GM12878 (cell line): Measurements from ENCODE around the gene CDCA7. TPM values are rescaled to one million over a fixed set of nuclear protein-coding genes. Genes with fewer than 3 reads are reported as not detected.

Experiments
- ATF3 ChIP-seq: IDR thresholded peaks from 2 replicates; pipeline ENCODE4 v1.6.1; 2011; ENCODE audit warnings: low read depth, mild to moderate bottlenecking, low read length, moderate library complexity, borderline replicate concordance; ENCODE audit errors: extremely low read depth
- BRCA1 ChIP-seq: IDR thresholded peaks from 2 replicates; pipeline ENCODE4 v1.6.1; 2011; ENCODE audit warnings: low read depth, low read length, improper control_type of control experiment
- CBX3 ChIP-seq: fragments of 200-600 bp; sonication (generic); IDR thresholded peaks from 2 replicates; pipeline ENCODE4 v1.6.1; 2016; ENCODE audit warnings: low read depth, borderline replicate concordance
- CREB1 ChIP-seq: IDR thresholded peaks from 2 replicates; pipeline ENCODE4 v1.6.1; 2012; ENCODE audit warnings: low read depth, mild to moderate bottlenecking, inconsistent platforms
- HDAC6 ChIP-seq: fragments of 200-600 bp; sonication (generic); IDR thresholded peaks from one replicate; pipeline ENCODE4 v1.8.0; 2017; ENCODE audit warnings: antibody characterized with exemption; ENCODE audit not compliant: unreplicated experiment
- IKZF2 ChIP-seq, 2 experiments: fragments of 450-650 bp; IDR thresholded peaks; 2 replicates each; pipeline ENCODE4 v1.6.1; 2017; ENCODE audit warnings: mild to moderate bottlenecking in 2 of 2, moderate library complexity in 2 of 2
- MTA2 ChIP-seq: fragments of 450-650 bp; IDR thresholded peaks from 2 replicates; pipeline ENCODE4 v1.6.1; 2016; ENCODE audit warnings: low read depth, mild to moderate bottlenecking, moderate library complexity
- NBN ChIP-seq: fragments of 450-650 bp; IDR thresholded peaks from 2 replicates; pipeline ENCODE4 v1.6.1; 2016
- NKRF ChIP-seq: fragments of 450-650 bp; conservative IDR thresholded peaks from 2 replicates; pipeline ENCODE4 v1.6.1; 2017; ENCODE audit warnings: mild to moderate bottlenecking, moderate library complexity
- RB1 ChIP-seq: fragments of 450-650 bp; formaldehyde crosslinking; IDR thresholded peaks from 2 replicates; pipeline ENCODE4 v1.6.1; 2017; ENCODE audit warnings: mild to moderate bottlenecking, borderline replicate concordance
- RFX5 ChIP-seq: IDR thresholded peaks from 2 replicates; pipeline ENCODE4 v1.6.1; 2011; ENCODE audit warnings: low read depth, low read length, improper control_type of control experiment
- SP1 ChIP-seq: IDR thresholded peaks from one replicate; pipeline ENCODE4 v1.6.1; 2011; ENCODE audit warnings: low read depth, low read length
- TBL1XR1 ChIP-seq: IDR thresholded peaks from 2 replicates; pipeline ENCODE4 v1.6.1; 2012; ENCODE audit warnings: low read depth, low read length, improper control_type of control experiment
- TCF3 ChIP-seq: IDR thresholded peaks from 2 replicates; pipeline ENCODE4 v1.6.1; 2012; ENCODE audit warnings: low read depth, mild to moderate bottlenecking, low read length, borderline replicate concordance; ENCODE audit not compliant: insufficient read depth
- YY1 ChIP-seq: IDR thresholded peaks from 2 replicates; pipeline ENCODE4 v1.6.1; 2011; ENCODE audit warnings: low read depth, mild to moderate bottlenecking, low read length
- ZBTB40 ChIP-seq: fragments of 450-650 bp; IDR thresholded peaks from 2 replicates; pipeline ENCODE4 v1.6.1; 2016; ENCODE audit warnings: mild to moderate bottlenecking, moderate library complexity, borderline replicate concordance
- polyA plus RNA-seq, 11 experiments: library from polyadenylated mRNA; depleted of rRNA in 4 of 11; unstranded in 6 of 11; stranded (reverse) in 5 of 11; fragments of >200 nt; fragmentation: Nextera tagmentation in 4 of 11; fragmentation: Illumina TruSeq in 1 of 11; extraction: Ambion mirVana in 4 of 11; extraction: Trizol in 1 of 11; gene quantifications; 1 replicate in 1 of 11; 2 replicates in 10 of 11; pipeline versions ENCODE4 v1.2.1 to v1.2.3, GENCODE V29; 2011 to 2016; ENCODE audit warnings: inconsistent platforms in 2 of 11, missing spikeins in 2 of 11, low read depth in 1 of 11
- total RNA-seq, 4 experiments: library from RNA; depleted of rRNA in 3 of 4; stranded (reverse); fragments of >200 nt in 3 of 4; fragmentation: Illumina TruSeq in 1 of 4; extraction: Trizol in 1 of 4; gene quantifications; 2 replicates each; pipeline versions ENCODE4 v1.2.1 to v1.2.3, GENCODE V29; 2013 to 2021
- TF ChIP-seq, protein P1 (sequence below): fragments of 450-650 bp; IDR thresholded peaks from 2 replicates; pipeline ENCODE4 v1.6.1; 2017; ENCODE audit warnings: mild to moderate bottlenecking, moderate library complexity
- TF ChIP-seq, protein P2 (sequence below): fragments of 450-650 bp; IDR thresholded peaks from 2 replicates; pipeline ENCODE4 v1.6.1; 2017; ENCODE audit warnings: mild to moderate bottlenecking, low read depth, inconsistent platforms; ENCODE audit not compliant: poor library complexity, severe bottlenecking

Gene CDCA7
- total and polyA plus RNA-seq, 10 of the 15 experiments (the other 5 are each of a cell fraction or from before 2014, with no cell fraction given): 23.5 to 71.3 (median 40.8) TPM

DNA sequence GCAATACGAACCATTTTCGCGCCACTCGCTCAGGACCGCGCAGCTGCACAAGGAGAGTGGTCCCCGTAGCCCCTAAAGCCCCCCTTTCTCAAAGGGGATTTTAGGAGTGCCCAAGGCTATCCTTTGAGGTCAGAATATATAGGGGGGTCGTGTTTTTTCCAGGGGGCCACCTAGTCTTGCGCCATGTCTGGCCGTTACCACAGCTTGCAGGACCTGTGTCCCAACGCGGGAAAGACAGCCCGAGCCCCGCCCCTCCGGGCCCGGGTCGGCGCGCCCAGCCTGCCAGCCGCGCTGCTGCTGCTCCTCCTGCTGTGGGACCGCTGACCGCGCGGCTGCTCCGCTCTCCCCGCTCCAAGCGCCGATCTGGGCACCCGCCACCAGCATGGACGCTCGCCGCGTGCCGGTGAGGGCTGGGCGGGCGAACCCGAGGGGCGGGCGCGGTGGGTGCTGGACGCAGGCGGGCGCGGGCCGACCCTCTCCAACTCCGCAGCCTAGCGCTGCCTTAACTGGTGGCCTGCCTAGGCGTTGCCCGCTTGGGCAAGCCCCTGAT is at the start of gene CDCA7 (continued):
- TF ChIP-seq ATF3: no peak
- peak; percentile 27; the same call in 1 of the 2 replicates for TF ChIP-seq CREB1
- TF ChIP-seq, protein P1, sequence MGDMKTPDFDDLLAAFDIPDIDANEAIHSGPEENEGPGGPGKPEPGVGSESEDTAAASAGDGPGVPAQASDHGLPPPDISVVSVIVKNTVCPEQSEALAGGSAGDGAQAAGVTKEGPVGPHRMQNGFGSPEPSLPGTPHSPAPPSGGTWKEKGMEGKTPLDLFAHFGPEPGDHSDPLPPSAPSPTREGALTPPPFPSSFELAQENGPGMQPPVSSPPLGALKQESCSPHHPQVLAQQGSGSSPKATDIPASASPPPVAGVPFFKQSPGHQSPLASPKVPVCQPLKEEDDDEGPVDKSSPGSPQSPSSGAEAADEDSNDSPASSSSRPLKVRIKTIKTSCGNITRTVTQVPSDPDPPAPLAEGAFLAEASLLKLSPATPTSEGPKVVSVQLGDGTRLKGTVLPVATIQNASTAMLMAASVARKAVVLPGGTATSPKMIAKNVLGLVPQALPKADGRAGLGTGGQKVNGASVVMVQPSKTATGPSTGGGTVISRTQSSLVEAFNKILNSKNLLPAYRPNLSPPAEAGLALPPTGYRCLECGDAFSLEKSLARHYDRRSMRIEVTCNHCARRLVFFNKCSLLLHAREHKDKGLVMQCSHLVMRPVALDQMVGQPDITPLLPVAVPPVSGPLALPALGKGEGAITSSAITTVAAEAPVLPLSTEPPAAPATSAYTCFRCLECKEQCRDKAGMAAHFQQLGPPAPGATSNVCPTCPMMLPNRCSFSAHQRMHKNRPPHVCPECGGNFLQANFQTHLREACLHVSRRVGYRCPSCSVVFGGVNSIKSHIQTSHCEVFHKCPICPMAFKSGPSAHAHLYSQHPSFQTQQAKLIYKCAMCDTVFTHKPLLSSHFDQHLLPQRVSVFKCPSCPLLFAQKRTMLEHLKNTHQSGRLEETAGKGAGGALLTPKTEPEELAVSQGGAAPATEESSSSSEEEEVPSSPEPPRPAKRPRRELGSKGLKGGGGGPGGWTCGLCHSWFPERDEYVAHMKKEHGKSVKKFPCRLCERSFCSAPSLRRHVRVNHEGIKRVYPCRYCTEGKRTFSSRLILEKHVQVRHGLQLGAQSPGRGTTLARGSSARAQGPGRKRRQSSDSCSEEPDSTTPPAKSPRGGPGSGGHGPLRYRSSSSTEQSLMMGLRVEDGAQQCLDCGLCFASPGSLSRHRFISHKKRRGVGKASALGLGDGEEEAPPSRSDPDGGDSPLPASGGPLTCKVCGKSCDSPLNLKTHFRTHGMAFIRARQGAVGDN: peak; percentile 97
- no peak; the same call in 1 of the 2 replicates for TF ChIP-seq YY1
- 0 out of 2 replicates have a peak, but pooled peaks have one; percentile 65 for TF ChIP-seq NBN
- TF ChIP-seq RB1: peak; percentile 100
- no peak for TF ChIP-seq TBL1XR1
- peak; percentile 43 to 58; a peak in 3 of 4 replicates for TF ChIP-seq IKZF2 (IDR thresholded peaks at IDR 0.05)
- TF ChIP-seq RFX5: no peak
- no peak for TF ChIP-seq MTA2
- TF ChIP-seq TCF3: no peak
- peak; percentile 38 for TF ChIP-seq SP1
- no peak for TF ChIP-seq CBX3
- TF ChIP-seq, protein P2, sequence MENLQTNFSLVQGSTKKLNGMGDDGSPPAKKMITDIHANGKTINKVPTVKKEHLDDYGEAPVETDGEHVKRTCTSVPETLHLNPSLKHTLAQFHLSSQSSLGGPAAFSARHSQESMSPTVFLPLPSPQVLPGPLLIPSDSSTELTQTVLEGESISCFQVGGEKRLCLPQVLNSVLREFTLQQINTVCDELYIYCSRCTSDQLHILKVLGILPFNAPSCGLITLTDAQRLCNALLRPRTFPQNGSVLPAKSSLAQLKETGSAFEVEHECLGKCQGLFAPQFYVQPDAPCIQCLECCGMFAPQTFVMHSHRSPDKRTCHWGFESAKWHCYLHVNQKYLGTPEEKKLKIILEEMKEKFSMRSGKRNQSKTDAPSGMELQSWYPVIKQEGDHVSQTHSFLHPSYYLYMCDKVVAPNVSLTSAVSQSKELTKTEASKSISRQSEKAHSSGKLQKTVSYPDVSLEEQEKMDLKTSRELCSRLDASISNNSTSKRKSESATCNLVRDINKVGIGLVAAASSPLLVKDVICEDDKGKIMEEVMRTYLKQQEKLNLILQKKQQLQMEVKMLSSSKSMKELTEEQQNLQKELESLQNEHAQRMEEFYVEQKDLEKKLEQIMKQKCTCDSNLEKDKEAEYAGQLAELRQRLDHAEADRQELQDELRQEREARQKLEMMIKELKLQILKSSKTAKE: peak; percentile 20
- TF ChIP-seq BRCA1: no peak
- TF ChIP-seq NKRF: peak; percentile 57; the same call in 1 of the 2 replicates
- TF ChIP-seq HDAC6: peak; percentile 57
- TF ChIP-seq ZBTB40: peak; percentile 77
